Stimulated activated naive CD8-positive, alpha-beta T cell treated with anti-CD3 and anti-CD28 coated beads, Interleukin-15, amount 100 ng/mL, for 72 hours (primary cell): ENCODE measurements around the gene SLC12A2.

Source experiments
- ATAC-seq: fragments of 150-1000 bp; cut with Tn5 transposase; 2 replicates; pipeline ENCODE4 v1.10.0; 2021; ENCODE audit warnings: mild to moderate bottlenecking, moderate library complexity
- DNase-seq, 2 donors: peaks; one replicate each; pipeline ENCODE4 v3.0.0; 2021 to 2022
- H3K27ac Mint-ChIP-seq, 2 donors: one replicate each; pipeline ENCODE4 v1.8.0; 2022; ENCODE audit warnings: mild to moderate bottlenecking in 2 of 2, mixed read lengths in 2 of 2, moderate library complexity in 2 of 2
- H3K27me3 Mint-ChIP-seq: one replicate; pipeline ENCODE4 v1.8.0; 2022; ENCODE audit warnings: mixed read lengths
- H3K4me1 Mint-ChIP-seq: one replicate; pipeline ENCODE4 v1.8.0; 2022; ENCODE audit warnings: mild to moderate bottlenecking, mixed read lengths
- H3K4me3 Mint-ChIP-seq, 2 donors: one replicate each; pipeline ENCODE4 v1.8.0; 2022; ENCODE audit warnings: mild to moderate bottlenecking in 2 of 2, mixed read lengths in 2 of 2, moderate library complexity in 1 of 2
- H3K9me3 Mint-ChIP-seq, 2 donors: one replicate each; pipeline ENCODE4 v1.8.0; 2022; ENCODE audit warnings: mixed read lengths in 2 of 2

Gene SLC12A2

DNA sequence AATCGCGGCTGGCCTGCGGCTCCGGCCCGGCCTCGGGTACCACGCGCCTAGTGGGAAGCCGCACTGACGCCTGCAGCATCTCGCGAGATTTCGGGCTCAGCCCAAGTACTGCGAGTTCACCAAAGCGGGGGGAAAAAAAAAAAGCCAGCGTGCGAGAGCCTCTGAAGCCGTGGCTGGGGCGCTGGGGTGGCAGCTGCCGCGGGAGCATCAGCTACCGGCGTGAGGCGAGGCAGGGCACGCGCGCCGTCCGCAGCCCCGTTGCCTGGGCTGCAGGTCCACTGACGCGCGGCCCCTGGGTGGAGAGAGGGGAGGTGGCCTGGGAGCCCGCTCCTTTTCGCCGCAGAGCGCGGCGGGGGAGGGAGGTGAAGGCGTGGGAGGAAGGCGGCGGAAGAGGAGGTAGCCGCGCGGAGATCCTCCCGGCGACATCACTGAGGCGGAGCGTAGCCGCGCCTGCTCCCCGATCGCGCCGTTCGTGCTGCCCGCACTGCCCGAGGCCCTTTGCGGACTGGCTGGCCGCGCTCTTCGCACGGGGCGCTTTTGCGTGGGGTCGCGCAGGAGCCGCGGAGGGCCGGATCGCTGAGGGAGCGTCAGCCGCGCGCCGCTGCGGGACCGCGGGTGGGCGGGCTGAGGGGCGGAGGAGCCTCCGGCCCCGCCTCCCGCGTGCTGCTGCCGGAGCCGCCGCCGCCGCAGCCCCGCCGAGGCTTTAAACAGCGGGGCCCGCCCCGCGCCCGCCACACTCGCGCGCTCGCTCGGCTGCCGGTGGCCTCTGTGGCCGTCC lies at the start of gene SLC12A2:
Gene SLC12A2, plus strand, starts transcription at position 734 of the 778 bp plus-strand sequence. CDS start 189 bp downstream, outside the sequence.
- DNase-seq: peak; percentile 92 to 96
- Mint-ChIP-seq H3K27me3 (no peaks in the 10 kb centered on the region), H3K9me3 (no peaks in the 10 kb centered on the region), H3K4me1 (peaks cover 61% of the 10 kb centered on the region), H3K4me3 (peak within 1 kb of the TSS; percentile 86 to 89), H3K27ac (peak within 1 kb of the TSS; percentile 90 to 96)
- ATAC-seq: peak; percentile 79

- Mint-ChIP-seq H3K9me3 (peaks cover 14 to 19% of the 10 kb centered on the region in 2 donors), H3K27ac (no peak overlapping the region), H3K4me1 (no peaks in the 10 kb centered on the region), H3K27me3 (no peaks in the 10 kb centered on the region), H3K4me3 (no peak overlapping the region)
- DNase-seq (no peak), ATAC-seq (no peak)
Measured at GRCh38 chr5:128035689-128036088, 47.9 kb upstream of the SLC12A2 start.

- Mint-ChIP-seq H3K4me1 (no peaks in the 10 kb centered on the region), H3K27me3 (no peaks in the 10 kb centered on the region), H3K9me3 (peaks cover 14 to 17% of the 10 kb centered on the region in 2 donors), H3K27ac (no peak overlapping the region), H3K4me3 (no peak overlapping the region)
- no peak for DNase-seq
- ATAC-seq: no peak
Measured at GRCh38 chr5:128036950-128037349, 46.6 kb upstream of the SLC12A2 start.

DNA sequence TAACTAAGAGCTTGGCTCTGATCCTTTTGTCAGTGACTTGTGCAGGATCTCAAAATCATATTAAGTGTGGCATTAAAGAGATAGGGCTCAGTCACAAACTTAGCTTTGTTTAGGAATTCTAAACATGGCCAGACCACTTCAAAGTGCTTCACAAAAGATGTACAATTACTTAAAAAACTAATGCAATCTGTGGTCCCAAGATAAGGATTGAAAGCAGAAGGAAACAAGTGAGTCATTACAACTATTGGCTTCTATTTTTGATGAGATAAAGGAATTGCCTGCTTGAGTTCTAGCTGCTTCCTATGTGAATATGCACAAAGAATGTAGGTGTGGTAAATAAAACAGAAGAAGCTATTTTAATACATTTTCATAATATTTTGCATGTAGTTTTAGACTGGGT lies 44.9 kb upstream of the SLC12A2 start:
- H3K9me3 Mint-ChIP-seq: peaks cover 9 to 16% of the 10 kb centered on the region in 2 donors
- no peaks in the 10 kb centered on the region for H3K4me1 Mint-ChIP-seq
- no peaks in the 10 kb centered on the region for H3K27me3 Mint-ChIP-seq
- ATAC-seq (no peak), DNase-seq (no peak)
- no peak overlapping the region for H3K4me3 Mint-ChIP-seq
- no peak overlapping the region for H3K27ac Mint-ChIP-seq

GRCh38 chr5:128040927-128041326 lies 42.6 kb upstream of the SLC12A2 start:
- DNase-seq (no peak), ATAC-seq (no peak)
- no peaks in the 10 kb centered on the region for H3K27me3 Mint-ChIP-seq
- peaks cover 0 to 18% of the 10 kb centered on the region in 2 donors for H3K9me3 Mint-ChIP-seq
- H3K27ac Mint-ChIP-seq: no peak overlapping the region
- H3K4me3 Mint-ChIP-seq: no peak overlapping the region
- H3K4me1 Mint-ChIP-seq: peaks cover 6% of the 10 kb centered on the region

GRCh38 chr5:128052780-128053179 lies 30.8 kb upstream of the SLC12A2 start:
- Mint-ChIP-seq H3K27ac (no peak overlapping the region), H3K4me1 (no peaks in the 10 kb centered on the region), H3K27me3 (no peaks in the 10 kb centered on the region), H3K4me3 (no peak overlapping the region), H3K9me3 (peaks cover 10 to 19% of the 10 kb centered on the region in 2 donors)
- ATAC-seq: no peak
- no peak for DNase-seq

DNA sequence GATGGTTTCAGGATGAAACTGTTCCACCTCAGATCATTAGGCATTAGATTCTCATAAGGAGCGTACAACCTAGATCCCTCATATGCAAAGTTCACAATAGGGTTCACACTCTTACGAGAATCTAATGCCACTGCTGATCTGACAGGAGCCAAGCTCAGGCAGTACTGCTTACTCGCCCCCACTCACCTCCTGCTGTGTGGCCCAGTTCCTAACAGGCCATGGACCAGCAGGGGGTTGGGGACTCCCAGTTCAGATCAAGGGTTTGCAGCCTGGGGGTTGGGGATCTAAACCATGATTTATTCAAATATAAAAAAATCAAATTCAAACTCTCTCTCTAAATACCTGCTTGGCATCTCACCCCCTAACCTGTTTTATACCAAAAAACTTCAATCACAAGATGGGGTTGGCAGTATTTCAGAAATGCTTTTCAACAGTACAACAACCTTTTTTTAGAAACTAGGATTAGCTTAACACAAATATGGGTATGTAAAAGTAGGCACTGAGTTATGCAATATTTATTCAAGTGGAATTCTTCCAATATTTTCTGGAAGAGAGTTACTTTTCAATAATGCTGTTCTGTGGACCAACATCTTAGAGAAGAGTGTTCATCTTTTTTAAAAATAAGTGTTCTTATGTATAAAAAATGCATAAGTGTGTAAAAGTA lies 30.1 kb upstream of the SLC12A2 start:
- H3K27me3 Mint-ChIP-seq: no peaks in the 10 kb centered on the region
- H3K9me3 Mint-ChIP-seq: peaks cover 10 to 19% of the 10 kb centered on the region in 2 donors
- ATAC-seq (no peak), DNase-seq (no peak)
- H3K4me3 Mint-ChIP-seq: no peak overlapping the region
- no peak overlapping the region for H3K27ac Mint-ChIP-seq
- H3K4me1 Mint-ChIP-seq: no peaks in the 10 kb centered on the region

DNA sequence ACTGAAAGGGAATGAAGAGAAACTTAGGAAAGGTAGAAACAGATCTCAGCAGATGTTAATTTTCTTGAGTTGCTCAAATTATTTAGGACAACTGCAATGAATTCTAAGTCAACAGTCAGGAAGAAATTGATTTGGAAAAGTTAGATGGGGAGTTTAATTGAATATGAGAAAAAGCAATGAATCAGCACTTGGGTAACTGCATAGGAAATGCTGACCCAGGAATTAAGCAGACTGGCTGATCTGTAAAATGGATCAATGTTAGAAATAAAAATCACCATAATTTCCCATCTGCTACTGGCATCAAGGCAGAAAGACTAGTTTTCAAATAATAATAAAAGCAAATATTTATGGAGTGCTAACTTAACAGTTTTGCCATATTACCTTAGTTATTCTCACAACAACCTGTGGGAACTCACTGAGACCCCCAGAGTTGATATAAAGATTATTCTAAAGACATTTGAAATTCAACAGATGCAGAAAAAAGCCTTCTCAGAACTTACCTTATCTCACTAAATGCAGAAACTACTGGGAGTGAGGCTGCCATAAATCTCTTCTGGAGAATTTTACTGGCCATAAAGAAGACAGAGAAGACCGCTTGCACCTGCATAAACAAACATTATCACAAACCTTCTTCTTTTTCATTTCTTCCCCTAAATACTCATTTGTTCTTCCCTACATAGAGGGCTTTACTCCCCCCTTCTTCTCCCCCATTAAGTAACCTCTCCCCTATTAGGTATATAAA lies 22.8 kb upstream of the SLC12A2 start:
- no peaks in the 10 kb centered on the region for H3K4me1 Mint-ChIP-seq
- no peak for ATAC-seq
- H3K4me3 Mint-ChIP-seq: no peak overlapping the region
- H3K27ac Mint-ChIP-seq: peak overlapping the region; percentile 28 to 59
- H3K9me3 Mint-ChIP-seq: no peaks in the 10 kb centered on the region
- H3K27me3 Mint-ChIP-seq: no peaks in the 10 kb centered on the region
- DNase-seq: no peak

- no peaks in the 10 kb centered on the region for H3K27me3 Mint-ChIP-seq
- ATAC-seq (no peak), DNase-seq (no peak)
- no peaks in the 10 kb centered on the region for H3K4me1 Mint-ChIP-seq
- H3K27ac Mint-ChIP-seq: no peak overlapping the region
- no peaks in the 10 kb centered on the region for H3K9me3 Mint-ChIP-seq
- no peak overlapping the region for H3K4me3 Mint-ChIP-seq
Measured at GRCh38 chr5:128062172-128062746, 21.3 kb upstream of the SLC12A2 start.

- no peaks in the 10 kb centered on the region for H3K27me3 Mint-ChIP-seq
- peaks cover 25% of the 10 kb centered on the region for H3K4me1 Mint-ChIP-seq
- DNase-seq (no peak), ATAC-seq (peak; percentile 12)
- no peaks in the 10 kb centered on the region for H3K9me3 Mint-ChIP-seq
- H3K27ac Mint-ChIP-seq: peak overlapping the region; percentile 23 to 74
- H3K4me3 Mint-ChIP-seq: no peak overlapping the region
Measured at GRCh38 chr5:128074171-128074570, 9.4 kb upstream of the SLC12A2 start.

DNA sequence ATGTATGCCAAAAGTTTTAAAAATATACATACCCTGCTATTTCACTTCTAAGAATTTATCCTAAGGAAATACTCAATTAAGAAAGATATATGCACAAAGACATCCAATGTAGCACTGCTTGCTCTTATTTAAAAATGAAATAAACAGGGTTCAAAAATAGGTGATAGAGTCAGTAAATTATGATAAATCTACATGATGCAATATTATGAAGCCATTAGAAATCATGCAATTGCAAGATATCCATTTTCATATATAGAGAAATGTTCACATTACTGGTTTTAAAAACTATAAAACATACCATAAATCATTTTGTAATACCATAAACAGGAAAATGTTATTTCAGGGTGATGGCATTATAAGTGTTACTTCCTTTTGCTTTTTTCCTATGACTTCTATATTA lies 8.6 kb upstream of the SLC12A2 start:
- Mint-ChIP-seq H3K9me3 (no peaks in the 10 kb centered on the region), H3K4me3 (no peak overlapping the region), H3K4me1 (peaks cover 31% of the 10 kb centered on the region), H3K27ac (no peak overlapping the region), H3K27me3 (no peaks in the 10 kb centered on the region)
- ATAC-seq (no peak), DNase-seq (no peak)

- no peak overlapping the region for H3K27ac Mint-ChIP-seq
- H3K27me3 Mint-ChIP-seq: no peaks in the 10 kb centered on the region
- ATAC-seq (no peak), DNase-seq (no peak)
- no peak overlapping the region for H3K4me3 Mint-ChIP-seq
- no peaks in the 10 kb centered on the region for H3K9me3 Mint-ChIP-seq
- peaks cover 53% of the 10 kb centered on the region for H3K4me1 Mint-ChIP-seq
Measured at GRCh38 chr5:128077526-128077925, 6.0 kb upstream of the SLC12A2 start.

- peak overlapping the region; percentile 89 to 96 for H3K27ac Mint-ChIP-seq
- peak overlapping the region; percentile 85 to 86 for H3K4me3 Mint-ChIP-seq
- no peaks in the 10 kb centered on the region for H3K9me3 Mint-ChIP-seq
- DNase-seq (no peak), ATAC-seq (no peak)
- no peaks in the 10 kb centered on the region for H3K27me3 Mint-ChIP-seq
- peaks cover 53% of the 10 kb centered on the region for H3K4me1 Mint-ChIP-seq
Measured at GRCh38 chr5:128081111-128081851, 2.3 kb upstream of the SLC12A2 start.

GRCh38 chr5:128082551-128083032 lies 974 bp upstream of the SLC12A2 start:
- Mint-ChIP-seq H3K9me3 (no peaks in the 10 kb centered on the region), H3K27me3 (no peaks in the 10 kb centered on the region), H3K4me1 (peaks cover 55% of the 10 kb centered on the region), H3K4me3 (peak overlapping the region; percentile 85 to 86), H3K27ac (peak overlapping the region; percentile 90 to 96)
- ATAC-seq (peak; percentile 68), DNase-seq (no peak)

GRCh38 chr5:128083811-128084227 lies 253 bp downstream of the SLC12A2 start:
- H3K27ac Mint-ChIP-seq: no peak overlapping the region
- no peaks in the 10 kb centered on the region for H3K9me3 Mint-ChIP-seq
- no peaks in the 10 kb centered on the region for H3K27me3 Mint-ChIP-seq
- DNase-seq (no peak), ATAC-seq (peak; percentile 41)
- peaks cover 56% of the 10 kb centered on the region for H3K4me1 Mint-ChIP-seq
- no peak overlapping the region for H3K4me3 Mint-ChIP-seq
